Measurements from ENCODE around the gene MTCL3.

Gene MTCL3

DNA sequence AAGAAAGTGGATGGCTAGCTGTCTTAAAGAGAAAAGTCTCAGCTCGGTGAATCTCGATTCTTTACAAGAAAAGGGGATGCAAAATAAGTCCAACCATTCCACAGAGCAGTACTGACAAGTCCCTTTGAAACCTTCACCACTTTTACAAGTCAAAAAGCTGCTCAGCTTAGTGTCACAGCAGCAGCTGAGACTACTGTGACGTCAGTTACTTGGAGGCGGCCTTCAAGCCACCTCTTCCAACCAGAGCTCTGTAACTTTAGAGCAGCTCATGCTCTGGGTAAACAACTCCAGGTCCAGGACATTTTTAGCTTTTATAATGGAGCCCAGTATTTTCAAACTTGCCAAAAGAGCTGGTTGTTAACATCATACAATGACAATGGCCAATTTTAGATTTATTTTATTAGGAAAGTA is 59.9 kb downstream of the MTCL3 start, which contains the start of gene KIAA0408:
Gene KIAA0408, minus strand, starts transcription at position 159 of the 411 bp plus-strand sequence. CDS start 5,408 bp downstream, outside the sequence.
- no peaks in the 10 kb centered on the region for H3K9me2 ChIP-seq (ENCODE audit: insufficient read depth, low read length)
- no peaks in the 10 kb centered on the region for H3K9me3 ChIP-seq (ENCODE audit: low read length)
- H4K20me1 ChIP-seq (ENCODE audit: insufficient read depth), result peaks cover 8% of the 10 kb centered on the region
- H3K4me3 ChIP-seq (ENCODE audit: low read length), result no peak within 1 kb of the TSS
- H3K4me2 ChIP-seq (ENCODE audit: low read length), result no peak within 1 kb of the TSS
- TF ChIP-seq SMC3 (conservative IDR thresholded peaks at IDR 0.05; ENCODE audit: poor library complexity), result no peak
- no peak for TF ChIP-seq EP300 (conservative IDR thresholded peaks at IDR 0.05; ENCODE audit: poor library complexity, severe bottlenecking)
- TF ChIP-seq POLR2AphosphoS5 (IDR thresholded peaks at IDR 0.05), result no peak
- no peak for TF ChIP-seq TAF1 (IDR thresholded peaks at IDR 0.05; ENCODE audit: low read depth)
- no peak for TF ChIP-seq RAD21 (conservative IDR thresholded peaks at IDR 0.05)
- no peak for TF ChIP-seq EZH2 (IDR thresholded peaks at IDR 0.05; ENCODE audit: borderline replicate concordance, insufficient read depth, low read length, poor library complexity, severe bottlenecking)
- no peak for TF ChIP-seq CTCF (IDR thresholded peaks at IDR 0.05; ENCODE audit: poor library complexity, severe bottlenecking)
- no peak for TF ChIP-seq MXI1 (conservative IDR thresholded peaks at IDR 0.05; ENCODE audit: poor library complexity, severe bottlenecking)
- no peak for TF ChIP-seq REST (IDR thresholded peaks at IDR 0.05; ENCODE audit: borderline replicate concordance)
- H3K27me3 ChIP-seq (ENCODE audit: insufficient read depth, low read depth, low read length), result no peaks in the 10 kb centered on the region
- no peak within 1 kb of the TSS for H3K9ac ChIP-seq (ENCODE audit: low read length)
- no peak within 1 kb of the TSS for H3K27ac ChIP-seq (ENCODE audit: low read length)
- peaks cover 4% of the 10 kb centered on the region for H3K36me3 ChIP-seq (ENCODE audit: insufficient read depth, low read length)
- H3K79me2 ChIP-seq (replicated peaks; ENCODE audit: insufficient read depth, low read length), result peaks cover 11% of the 10 kb centered on the region
- H2AFZ ChIP-seq (ENCODE audit: low read depth, low read length), result no peak within 1 kb of the TSS
- no peaks in the 10 kb centered on the region for H3F3A ChIP-seq (ENCODE audit: insufficient read depth, low read length, poor library complexity, severe bottlenecking)

DNA sequence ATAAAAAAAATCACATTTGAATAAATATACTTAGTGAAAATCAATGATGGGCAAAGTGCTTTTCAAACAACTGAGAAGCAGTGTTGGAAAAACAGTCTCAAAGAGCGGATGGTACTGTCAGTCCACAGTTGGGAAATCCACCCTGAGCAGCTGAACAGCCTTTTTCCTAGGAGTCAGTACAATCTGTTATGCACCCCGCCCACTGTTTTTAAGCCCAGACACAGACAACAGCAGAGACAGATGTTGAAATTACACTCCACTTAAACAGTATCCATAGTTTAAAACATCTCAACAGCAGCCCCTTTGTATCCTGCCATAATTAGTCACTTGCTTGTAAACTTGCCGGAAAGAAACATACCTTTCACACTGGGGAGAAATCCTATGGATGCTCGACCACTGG is 60.3 kb downstream of the MTCL3 start:
- Histone ChIP-seq H2AFZ (ENCODE audit: low read depth, low read length) (no peak overlapping the region), H3K4me3 (ENCODE audit: low read length) (no peak overlapping the region), H3K9ac (ENCODE audit: low read length) (no peak overlapping the region), H4K20me1 (ENCODE audit: insufficient read depth) (peaks cover 8% of the 10 kb centered on the region), H3F3A (ENCODE audit: insufficient read depth, low read length, poor library complexity, severe bottlenecking) (no peaks in the 10 kb centered on the region), H3K27ac (ENCODE audit: low read length) (no peak overlapping the region), H3K79me2 (replicated peaks; ENCODE audit: insufficient read depth, low read length) (peaks cover 11% of the 10 kb centered on the region), H3K9me2 (ENCODE audit: insufficient read depth, low read length) (no peaks in the 10 kb centered on the region), H3K36me3 (ENCODE audit: insufficient read depth, low read length) (peaks cover 3% of the 10 kb centered on the region), H3K9me3 (ENCODE audit: low read length) (no peaks in the 10 kb centered on the region), H3K4me2 (ENCODE audit: low read length) (no peak overlapping the region), H3K27me3 (ENCODE audit: insufficient read depth, low read depth, low read length) (no peaks in the 10 kb centered on the region)
- TF ChIP-seq EZH2 (IDR thresholded peaks at IDR 0.05; ENCODE audit: borderline replicate concordance, insufficient read depth, low read length, poor library complexity, severe bottlenecking) (no peak), POLR2AphosphoS5 (IDR thresholded peaks at IDR 0.05) (no peak), TAF1 (IDR thresholded peaks at IDR 0.05; ENCODE audit: low read depth) (no peak), CTCF (IDR thresholded peaks at IDR 0.05; ENCODE audit: poor library complexity, severe bottlenecking) (no peak), REST (IDR thresholded peaks at IDR 0.05; ENCODE audit: borderline replicate concordance) (no peak), EP300 (conservative IDR thresholded peaks at IDR 0.05; ENCODE audit: poor library complexity, severe bottlenecking) (no peak), RAD21 (conservative IDR thresholded peaks at IDR 0.05) (no peak), MXI1 (conservative IDR thresholded peaks at IDR 0.05; ENCODE audit: poor library complexity, severe bottlenecking) (no peak), SMC3 (conservative IDR thresholded peaks at IDR 0.05; ENCODE audit: poor library complexity) (no peak)
